WTC11 (cell line): Measurements from ENCODE around the gene RUVBL2. TPM values are rescaled to one million over a fixed set of nuclear protein-coding genes. Genes with fewer than 3 reads are reported as not detected.

Source experiments
- ATAC-seq: fragments of 200-7000 bp; cut with Tn5 transposase; 2 replicates; pipeline ENCODE4 v1.10.0; 2021; ENCODE audit warnings: mild to moderate bottlenecking, moderate library complexity
- CTCF ChIA-PET: fragments of 300-600 bp; sonication (Branson Sonifier 250); formaldehyde crosslinking; loops from one replicate; lab custom pipeline; 2021; ENCODE audit warnings: antibody characterized with exemption; lab: Charles Lee
- POLR2A ChIA-PET: fragments of 350-600 bp; sonication (Branson Sonifier 250); formaldehyde crosslinking; loops from one replicate; lab custom pipeline; 2021; ENCODE audit warnings: antibody characterized with exemption; lab: Charles Lee
- DNase-seq: peaks from one replicate; pipeline ENCODE4 v3.0.0; 2021; ENCODE audit warnings: low spot score
- H3K27ac Mint-ChIP-seq: 2 replicates; pipeline ENCODE4 v1.8.0; 2021; ENCODE audit warnings: mixed read lengths
- H3K27me3 Mint-ChIP-seq: 2 replicates; pipeline ENCODE4 v1.8.0; 2021; ENCODE audit warnings: low read depth, mild to moderate bottlenecking, moderate library complexity, mixed read lengths
- H3K36me3 Mint-ChIP-seq: 2 replicates; pipeline ENCODE4 v1.8.0; 2021; ENCODE audit warnings: mixed read lengths
- H3K4me1 Mint-ChIP-seq: 2 replicates; pipeline ENCODE4 v1.8.0; 2022; ENCODE audit warnings: mixed read lengths
- H3K4me3 Mint-ChIP-seq: 2 replicates; pipeline ENCODE4 v1.8.0; 2021; ENCODE audit warnings: mild to moderate bottlenecking, moderate library complexity, mixed read lengths
- H3K9me3 Mint-ChIP-seq: 2 replicates; pipeline ENCODE4 v1.8.0; 2021; ENCODE audit warnings: mixed read lengths
- AFF4 ChIP-seq: sonication (generic); formaldehyde crosslinking; IDR thresholded peaks from 2 replicates; pipeline ENCODE4 v1.8.1; 2023; ENCODE audit warnings: mild to moderate bottlenecking, missing genetic modification reagents, borderline replicate concordance
- CBFB ChIP-seq: sonication (generic); formaldehyde crosslinking; IDR thresholded peaks from 2 replicates; pipeline ENCODE4 v1.8.1; 2022; ENCODE audit warnings: mild to moderate bottlenecking, low read depth, missing genetic modification reagents
- E2F1 ChIP-seq: sonication (generic); formaldehyde crosslinking; IDR thresholded peaks from 2 replicates; pipeline ENCODE4 v1.8.0; 2022; ENCODE audit warnings: mild to moderate bottlenecking, missing genetic modification reagents
- ELF4 ChIP-seq: sonication (generic); formaldehyde crosslinking; IDR thresholded peaks from 2 replicates; pipeline ENCODE4 v1.8.1; 2022; ENCODE audit warnings: low read depth, mild to moderate bottlenecking, moderate library complexity, missing genetic modification reagents
- EMX1 ChIP-seq: fragments of 250-450 bp; sonication (Bioruptor Pico); IDR thresholded peaks from 2 replicates; pipeline ENCODE4 v1.8.0; 2021; ENCODE audit warnings: mild to moderate bottlenecking
- ETV6 ChIP-seq: sonication (generic); formaldehyde crosslinking; IDR thresholded peaks from 2 replicates; pipeline ENCODE4 v1.8.1; 2022; ENCODE audit warnings: mild to moderate bottlenecking, missing genetic modification reagents
- FOXP4 ChIP-seq: sonication (generic); formaldehyde crosslinking; IDR thresholded peaks from 2 replicates; pipeline ENCODE4 v1.8.0; 2022; ENCODE audit warnings: mild to moderate bottlenecking, missing genetic modification reagents
- NFATC4 ChIP-seq: fragments of 250-450 bp; sonication (Bioruptor Pico); IDR thresholded peaks from 2 replicates; pipeline ENCODE4 v1.9.0; 2021; ENCODE audit warnings: mild to moderate bottlenecking
- SMAD4 ChIP-seq: sonication (generic); formaldehyde crosslinking; IDR thresholded peaks from 2 replicates; pipeline ENCODE4 v1.8.0; 2022; ENCODE audit warnings: mild to moderate bottlenecking, missing genetic modification reagents
- USF2 ChIP-seq: sonication (generic); formaldehyde crosslinking; IDR thresholded peaks from 2 replicates; pipeline ENCODE4 v1.8.1; 2023; ENCODE audit warnings: mild to moderate bottlenecking, missing genetic modification reagents, moderate library complexity
- ZNF232 ChIP-seq: sonication (generic); formaldehyde crosslinking; IDR thresholded peaks from 2 replicates; pipeline ENCODE4 v1.8.0; 2022; ENCODE audit warnings: mild to moderate bottlenecking, missing genetic modification reagents
- ZNF263 ChIP-seq: sonication (generic); formaldehyde crosslinking; IDR thresholded peaks from 2 replicates; pipeline ENCODE4 v1.8.1; 2022; ENCODE audit warnings: low read depth, mild to moderate bottlenecking, moderate library complexity, missing genetic modification reagents
- ZNF317 ChIP-seq: sonication (generic); formaldehyde crosslinking; IDR thresholded peaks from 2 replicates; pipeline ENCODE4 v1.8.1; 2023; ENCODE audit warnings: low read depth, mild to moderate bottlenecking, moderate library complexity, missing genetic modification reagents, borderline replicate concordance
- ZNF425 ChIP-seq: fragments of 250-450 bp; sonication (Bioruptor Pico); conservative IDR thresholded peaks from 2 replicates; pipeline ENCODE4 v1.9.0; 2021; ENCODE audit warnings: mild to moderate bottlenecking
- total RNA-seq: library from RNA; stranded (reverse); gene quantifications from 3 replicates; pipeline ENCODE4 v1.2.3, GENCODE V29; 2021
- TF ChIP-seq, protein P1 (sequence below): sonication (generic); formaldehyde crosslinking; conservative IDR thresholded peaks from 2 replicates; pipeline ENCODE4 v1.8.1; 2022; ENCODE audit warnings: mild to moderate bottlenecking, missing genetic modification reagents
- TF ChIP-seq, protein P2 (sequence below): sonication (generic); formaldehyde crosslinking; IDR thresholded peaks from 2 replicates; pipeline ENCODE4 v1.8.0; 2022; ENCODE audit warnings: missing genetic modification reagents
- TF ChIP-seq, protein P3 (sequence below): fragments of 200-600 bp; IDR thresholded peaks from 2 replicates; pipeline ENCODE4 v1.8.0; 2022; ENCODE audit warnings: antibody characterized with exemption

RUVBL2 gene
- total RNA-seq, 1 experiment from 2014 or later: 178 TPM

GRCh38 chr19:49017041-49017665 lies 23.5 kb downstream of the RUVBL2 start, which contains the start of gene LHB (continued):
- TF ChIP-seq ELF4 (CRISPR knock-in tag): no peak

- H3K4me1 Mint-ChIP-seq: peaks cover 23% of the 10 kb centered on the region
- H3K4me3 Mint-ChIP-seq: peak overlapping the region; percentile 73
- no peak overlapping the region for H3K27ac Mint-ChIP-seq
- ATAC-seq (peak; percentile 71), DNase-seq (peak; percentile 66)
- H3K27me3 Mint-ChIP-seq: peaks cover 45% of the 10 kb centered on the region
- CTCF ChIA-PET: interaction anchor here (0.6 to 6.5 kb wide), 15 partner anchors 9 to 181 kb away, joined by 3 to 78 read pairs (median 6); partner anchors contain the start of genes CGB2, CGB7, GYS1 and RUVBL2
- POLR2A ChIA-PET: interaction anchor here (0.7 to 1.7 kb wide), 2 partner anchors 25 to 40 kb away, joined by 3 to 6 read pairs; partner anchors contain the start of genes CGB7, GYS1 and RUVBL2
- no peaks in the 10 kb centered on the region for H3K9me3 Mint-ChIP-seq
- H3K36me3 Mint-ChIP-seq: peaks cover 20% of the 10 kb centered on the region
- TF ChIP-seq USF2 (CRISPR knock-in tag): no peak
- no peak for TF ChIP-seq ETV6
- TF ChIP-seq, protein P1, sequence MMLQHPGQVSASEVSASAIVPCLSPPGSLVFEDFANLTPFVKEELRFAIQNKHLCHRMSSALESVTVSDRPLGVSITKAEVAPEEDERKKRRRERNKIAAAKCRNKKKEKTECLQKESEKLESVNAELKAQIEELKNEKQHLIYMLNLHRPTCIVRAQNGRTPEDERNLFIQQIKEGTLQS (CRISPR knock-in tag): no peak
- TF ChIP-seq ZNF232 (CRISPR knock-in tag): no peak
- no peak for TF ChIP-seq ZNF425 (CRISPR knock-in tag)
- TF ChIP-seq E2F1 (CRISPR knock-in tag): no peak
- no peak for TF ChIP-seq CBFB (CRISPR knock-in tag)
- no peak for TF ChIP-seq ZNF317
- peak; percentile 57; the same call in 1 of the 2 replicates for TF ChIP-seq EMX1
- no peak for TF ChIP-seq SMAD4 (CRISPR knock-in tag)
- no peak for TF ChIP-seq ZNF263 (CRISPR knock-in tag)
- TF ChIP-seq AFF4 (CRISPR knock-in tag): no peak
- no peak for TF ChIP-seq NFATC4
- no peak for TF ChIP-seq FOXP4 (CRISPR knock-in tag)
- TF ChIP-seq, protein P2, sequence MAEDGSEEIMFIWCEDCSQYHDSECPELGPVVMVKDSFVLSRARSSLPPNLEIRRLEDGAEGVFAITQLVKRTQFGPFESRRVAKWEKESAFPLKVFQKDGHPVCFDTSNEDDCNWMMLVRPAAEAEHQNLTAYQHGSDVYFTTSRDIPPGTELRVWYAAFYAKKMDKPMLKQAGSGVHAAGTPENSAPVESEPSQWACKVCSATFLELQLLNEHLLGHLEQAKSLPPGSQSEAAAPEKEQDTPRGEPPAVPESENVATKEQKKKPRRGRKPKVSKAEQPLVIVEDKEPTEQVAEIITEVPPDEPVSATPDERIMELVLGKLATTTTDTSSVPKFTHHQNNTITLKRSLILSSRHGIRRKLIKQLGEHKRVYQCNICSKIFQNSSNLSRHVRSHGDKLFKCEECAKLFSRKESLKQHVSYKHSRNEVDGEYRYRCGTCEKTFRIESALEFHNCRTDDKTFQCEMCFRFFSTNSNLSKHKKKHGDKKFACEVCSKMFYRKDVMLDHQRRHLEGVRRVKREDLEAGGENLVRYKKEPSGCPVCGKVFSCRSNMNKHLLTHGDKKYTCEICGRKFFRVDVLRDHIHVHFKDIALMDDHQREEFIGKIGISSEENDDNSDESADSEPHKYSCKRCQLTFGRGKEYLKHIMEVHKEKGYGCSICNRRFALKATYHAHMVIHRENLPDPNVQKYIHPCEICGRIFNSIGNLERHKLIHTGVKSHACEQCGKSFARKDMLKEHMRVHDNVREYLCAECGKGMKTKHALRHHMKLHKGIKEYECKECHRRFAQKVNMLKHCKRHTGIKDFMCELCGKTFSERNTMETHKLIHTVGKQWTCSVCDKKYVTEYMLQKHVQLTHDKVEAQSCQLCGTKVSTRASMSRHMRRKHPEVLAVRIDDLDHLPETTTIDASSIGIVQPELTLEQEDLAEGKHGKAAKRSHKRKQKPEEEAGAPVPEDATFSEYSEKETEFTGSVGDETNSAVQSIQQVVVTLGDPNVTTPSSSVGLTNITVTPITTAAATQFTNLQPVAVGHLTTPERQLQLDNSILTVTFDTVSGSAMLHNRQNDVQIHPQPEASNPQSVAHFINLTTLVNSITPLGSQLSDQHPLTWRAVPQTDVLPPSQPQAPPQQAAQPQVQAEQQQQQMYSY: no peak
- TF ChIP-seq, protein P3, sequence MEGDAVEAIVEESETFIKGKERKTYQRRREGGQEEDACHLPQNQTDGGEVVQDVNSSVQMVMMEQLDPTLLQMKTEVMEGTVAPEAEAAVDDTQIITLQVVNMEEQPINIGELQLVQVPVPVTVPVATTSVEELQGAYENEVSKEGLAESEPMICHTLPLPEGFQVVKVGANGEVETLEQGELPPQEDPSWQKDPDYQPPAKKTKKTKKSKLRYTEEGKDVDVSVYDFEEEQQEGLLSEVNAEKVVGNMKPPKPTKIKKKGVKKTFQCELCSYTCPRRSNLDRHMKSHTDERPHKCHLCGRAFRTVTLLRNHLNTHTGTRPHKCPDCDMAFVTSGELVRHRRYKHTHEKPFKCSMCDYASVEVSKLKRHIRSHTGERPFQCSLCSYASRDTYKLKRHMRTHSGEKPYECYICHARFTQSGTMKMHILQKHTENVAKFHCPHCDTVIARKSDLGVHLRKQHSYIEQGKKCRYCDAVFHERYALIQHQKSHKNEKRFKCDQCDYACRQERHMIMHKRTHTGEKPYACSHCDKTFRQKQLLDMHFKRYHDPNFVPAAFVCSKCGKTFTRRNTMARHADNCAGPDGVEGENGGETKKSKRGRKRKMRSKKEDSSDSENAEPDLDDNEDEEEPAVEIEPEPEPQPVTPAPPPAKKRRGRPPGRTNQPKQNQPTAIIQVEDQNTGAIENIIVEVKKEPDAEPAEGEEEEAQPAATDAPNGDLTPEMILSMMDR: no peak
These were observed 24.1 kb downstream of the RUVBL2 start for GRCh38 chr19:49017666-49018351.
